ENCODE measurements around the gene SUMO3. TPM values are rescaled to one million over a fixed set of nuclear protein-coding genes. Genes with fewer than 3 reads are reported as not detected.

SUMO3 gene
- total and polyA plus RNA-seq, 10 of the 15 experiments (the other 5 are each of a cell fraction or from before 2014, with no cell fraction given): 14.3 to 164 (median 89.9) TPM

- SMC1A ChIA-PET (ENCODE audit: uncharacterized antibody, unreplicated experiment): no interaction called here
- Histone ChIP-seq H3K4me2 (ENCODE audit: control insufficient read depth, insufficient read depth) (no peak overlapping the region), H3K9me3 (replicated peaks; ENCODE audit: control insufficient read depth, insufficient read depth, low read length) (no peaks in the 10 kb centered on the region), H3K4me3 (no peak overlapping the region), H3K4me1 (ENCODE audit: control insufficient read depth, insufficient read depth, low read length) (no peaks in the 10 kb centered on the region; the same call in 1 of the 2 replicates), H3K9ac (ENCODE audit: control insufficient read depth, insufficient read depth, low read length) (no peak overlapping the region), H4K20me1 (ENCODE audit: control insufficient read depth, insufficient read depth) (no peaks in the 10 kb centered on the region), H3K79me2 (ENCODE audit: control insufficient read depth, insufficient read depth, low read length) (no peaks in the 10 kb centered on the region), H3K27ac (ENCODE audit: control insufficient read depth, insufficient read depth) (no peak overlapping the region), H2AFZ (ENCODE audit: control insufficient read depth, low read depth, low read length) (no peak overlapping the region), H3K27me3 (replicated peaks in 1 of 2; ENCODE audit: control insufficient read depth in 2 of 2, insufficient read depth in 2 of 2, low read length in 1 of 2) (no peaks in the 10 kb centered on the region), H3K36me3 (ENCODE audit: control insufficient read depth in 2 of 2, insufficient read depth in 2 of 2, low read length in 1 of 2) (peaks cover 11 to 19% of the 10 kb centered on the region in 2 experiments)
- no peak for FAIRE-seq
- in situ Hi-C loops (cut with MboI) (no loop called here), intact Hi-C loops (cut with micrococcal nuclease; ENCODE audit: unreplicated experiment) (no loop called here)
- TF ChIP-seq CBX5 (IDR thresholded peaks at IDR 0.05; ENCODE audit: low read depth): no peak
- TF ChIP-seq RCOR1 (conservative IDR thresholded peaks at IDR 0.05; ENCODE audit: low read depth, low read length): no peak
- no peak for TF ChIP-seq BRCA1 (IDR thresholded peaks at IDR 0.05; ENCODE audit: low read depth, low read length)
- no peak for TF ChIP-seq ZNF207 (IDR thresholded peaks at IDR 0.05; ENCODE audit: borderline replicate concordance)
- no peak for TF ChIP-seq REST (IDR thresholded peaks at IDR 0.05; ENCODE audit: low read depth, low read length)
- no peak for TF ChIP-seq RELA (IDR thresholded peaks at IDR 0.05; ENCODE audit: borderline replicate concordance, partially characterized antibody)
- TF ChIP-seq ATF2 (IDR thresholded peaks at IDR 0.05; ENCODE audit: low read length): no peak
- no peak for TF ChIP-seq ZNF384 (IDR thresholded peaks at IDR 0.05; ENCODE audit: borderline replicate concordance, low read depth, low read length)
- TF ChIP-seq NFXL1 (IDR thresholded peaks at IDR 0.05; ENCODE audit: borderline replicate concordance): no peak
- no peak for TF ChIP-seq STAT1 (conservative IDR thresholded peaks at IDR 0.05)
- no peak for TF ChIP-seq USF1 (IDR thresholded peaks at IDR 0.05; ENCODE audit: borderline replicate concordance, extremely low read length, insufficient read depth, low read depth, low read length)
- TF ChIP-seq RBBP5 (conservative IDR thresholded peaks at IDR 0.05): no peak
- no peak for TF ChIP-seq ZBTB33 (IDR thresholded peaks at IDR 0.05)
- POLR2A ChIA-PET: no interaction called here
- no TSS peak for BruUV-seq (replicated peaks)
- CTCF ChIA-PET: interaction anchor here (0.5 kb wide), 1 partner anchor 1063 kb away, joined by 5 read pairs; no protein-coding TSS in a partner anchor
- RAD21 ChIA-PET (ENCODE audit: unreplicated experiment): no interaction called here
- ATAC-seq: no peak
- no peak for DNase-seq (ENCODE audit: low read depth, low spot score)
- 84% methylated on average over 30 of the region's 30 CpGs for WGBS (ENCODE audit: insufficient coverage, insufficient replicate concordance, low lambda C conversion rate, missing lambda C conversion rate)
Observed at GRCh38 chr21:44767834-44768831, 49.7 kb downstream of the SUMO3 start.
